OCI-LY7 (cell line): ENCODE measurements around the gene FBXL17. TPM values are rescaled to one million over a fixed set of nuclear protein-coding genes. Genes with fewer than 3 reads are reported as not detected.

Experiments
- BruUV-seq: library from RNA; stranded (reverse); fragments of 400-500 nt; replicated peaks from 2 replicates; lab custom pipeline; 2021; lab: Mats Ljungman, UMichigan
- CTCF ChIA-PET: fragments of 300-600 bp; sonication (Branson Sonifier 250); formaldehyde crosslinking; loops from one replicate; lab custom pipeline; 2022; ENCODE audit warnings: antibody characterized with exemption; ENCODE audit not compliant: unreplicated experiment; lab: Charles Lee
- POLR2A ChIA-PET: fragments of 300-600 bp; sonication (Branson Sonifier 250); formaldehyde crosslinking; loops from one replicate; lab custom pipeline; 2022; ENCODE audit warnings: antibody characterized with exemption; lab: Charles Lee
- DNase-seq: peaks from one replicate; pipeline ENCODE4 v3.0.0-alpha.2; 2015; ENCODE audit warnings: low spot score
- H2AFZ ChIP-seq: fragments of 200-600 bp; sonication (generic), shearing (Covaris generic); 2 replicates; pipeline ENCODE4 v1.6.1; 2014; ENCODE audit warnings: mild to moderate bottlenecking, antibody characterized with exemption, low read length, moderate library complexity
- H3K27ac ChIP-seq: fragments of 200-600 bp; sonication (generic); 2 replicates; pipeline ENCODE4 v1.5.1; 2014; ENCODE audit warnings: mixed run types, low read depth, mild to moderate bottlenecking, moderate library complexity, low read length, inconsistent platforms; ENCODE audit not compliant: poor library complexity, severe bottlenecking
- H3K36me3 ChIP-seq: fragments of 200-600 bp; sonication (generic); 2 replicates; pipeline ENCODE4 v1.6.1; 2014; ENCODE audit warnings: mild to moderate bottlenecking, antibody characterized with exemption, low read length, moderate library complexity, mixed read lengths; ENCODE audit not compliant: insufficient read depth
- H3K4me1 ChIP-seq: fragments of 200-600 bp; sonication (generic); 2 replicates; pipeline ENCODE4 v1.5.1; 2014; ENCODE audit warnings: mild to moderate bottlenecking, low read length; ENCODE audit not compliant: insufficient read depth, poor library complexity, severe bottlenecking
- H3K4me2 ChIP-seq: fragments of 200-600 bp; sonication (generic); 2 replicates; pipeline ENCODE4 v1.6.1; 2014; ENCODE audit warnings: mild to moderate bottlenecking, low read length
- H3K4me3 ChIP-seq: fragments of 200-600 bp; sonication (generic); 2 replicates; pipeline ENCODE4 v1.5.1; 2014; ENCODE audit warnings: mild to moderate bottlenecking, low read depth, low read length; ENCODE audit not compliant: poor library complexity, severe bottlenecking
- H3K79me2 ChIP-seq: fragments of 200-600 bp; sonication (generic); 2 replicates; pipeline ENCODE4 v1.6.1; 2016; ENCODE audit warnings: low read depth, mild to moderate bottlenecking, low read length, moderate library complexity, mixed read lengths; ENCODE audit not compliant: insufficient read depth
- H3K9me2 ChIP-seq: fragments of 200-600 bp; sonication (generic); 2 replicates; pipeline ENCODE4 v1.6.1; 2016; ENCODE audit warnings: mild to moderate bottlenecking, low read length, mixed read lengths; ENCODE audit not compliant: insufficient read depth
- H3K9me3 ChIP-seq: fragments of 200-600 bp; sonication (generic); 2 replicates; pipeline ENCODE4 v1.6.1; 2014; ENCODE audit warnings: mild to moderate bottlenecking, mixed run types, low read length, mixed read lengths
- H4K20me1 ChIP-seq: fragments of 200-600 bp; sonication (generic); 2 replicates; pipeline ENCODE4 v1.6.1; 2014; ENCODE audit warnings: mild to moderate bottlenecking, antibody characterized with exemption, low read length, moderate library complexity, mixed read lengths; ENCODE audit not compliant: insufficient read depth
- EZH2phosphoT487 ChIP-seq: fragments of 200-600 bp; sonication (generic); IDR thresholded peaks from 2 replicates; pipeline ENCODE4 v1.6.1; 2018; ENCODE audit warnings: low read depth, borderline replicate concordance, mild to moderate bottlenecking, mixed run types, antibody characterized with exemption, low read length, moderate library complexity, mixed read lengths
- intact Hi-C: fragments of 100-400 bp; cut with micrococcal nuclease; formaldehyde crosslinking; loops from one replicate; pipeline ENCODE4 v1.10.0; 2022; ENCODE audit not compliant: unreplicated experiment
- total RNA-seq, 2 experiments: library from RNA; depleted of rRNA in 1 of 2; stranded (reverse); fragments of >200 nt in 1 of 2; shearing (Covaris generic) in 1 of 2; gene quantifications; 2 replicates each; pipeline ENCODE4 v1.2.3, GENCODE V29; 2014 to 2022
- TF ChIP-seq, protein P1 (sequence below): fragments of 200-600 bp; sonication (generic); conservative IDR thresholded peaks from 2 replicates; pipeline ENCODE4 v1.5.1; 2014; ENCODE audit warnings: mild to moderate bottlenecking, antibody characterized with exemption, low read length, moderate library complexity, mixed read lengths

Gene FBXL17
- total RNA-seq, 2 experiments from 2014 or later, result 10.2 to 21.6 TPM

DNA sequence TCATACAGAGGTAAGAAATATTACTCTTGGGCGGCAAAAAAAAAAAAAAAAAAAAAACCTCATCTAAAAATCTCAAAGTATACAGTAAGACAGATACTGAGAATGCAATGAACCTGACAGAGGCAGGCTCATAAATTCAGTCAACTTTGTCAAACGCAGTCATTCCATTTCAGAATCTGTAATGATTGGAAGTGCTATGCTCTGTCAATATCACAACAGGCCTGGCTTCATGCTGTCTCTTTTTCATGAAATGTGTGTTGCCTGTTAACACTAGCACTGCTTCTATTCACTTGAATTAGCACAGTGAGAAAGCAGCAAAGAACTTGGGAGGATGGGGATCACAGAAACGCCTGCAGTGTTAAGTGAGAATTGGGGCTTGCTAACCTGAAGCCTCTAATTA, 510.9 kb downstream of the FBXL17 start:
- Histone ChIP-seq H2AFZ (no peak overlapping the region), H3K4me2 (no peak overlapping the region), H3K36me3 (no peaks in the 10 kb centered on the region), H3K9me2 (no peaks in the 10 kb centered on the region), H3K9me3 (no peaks in the 10 kb centered on the region), H3K27ac (no peak overlapping the region), H3K4me1 (no peaks in the 10 kb centered on the region), H3K79me2 (no peaks in the 10 kb centered on the region), H3K4me3 (no peak overlapping the region), H4K20me1 (no peaks in the 10 kb centered on the region)
- ChIA-PET POLR2A (interaction anchor here (0.6 to 1.5 kb wide), 2 partner anchors 11 to 139 kb away, joined by 3 to 4 read pairs; no protein-coding TSS in a partner anchor), CTCF (no interaction called here)
- BruUV-seq, result no TSS peak
- no peak for TF ChIP-seq EZH2phosphoT487
- DNase-seq, result no peak
- intact Hi-C loops, result loop anchor here (5.0 kb wide), 1 partner anchor 51 kb away; no protein-coding TSS in a partner anchor

GRCh38 chr5:107869438-107870115, 512.3 kb downstream of the FBXL17 start:
- TF ChIP-seq EZH2phosphoT487, result no peak
- TF ChIP-seq, protein P1, sequence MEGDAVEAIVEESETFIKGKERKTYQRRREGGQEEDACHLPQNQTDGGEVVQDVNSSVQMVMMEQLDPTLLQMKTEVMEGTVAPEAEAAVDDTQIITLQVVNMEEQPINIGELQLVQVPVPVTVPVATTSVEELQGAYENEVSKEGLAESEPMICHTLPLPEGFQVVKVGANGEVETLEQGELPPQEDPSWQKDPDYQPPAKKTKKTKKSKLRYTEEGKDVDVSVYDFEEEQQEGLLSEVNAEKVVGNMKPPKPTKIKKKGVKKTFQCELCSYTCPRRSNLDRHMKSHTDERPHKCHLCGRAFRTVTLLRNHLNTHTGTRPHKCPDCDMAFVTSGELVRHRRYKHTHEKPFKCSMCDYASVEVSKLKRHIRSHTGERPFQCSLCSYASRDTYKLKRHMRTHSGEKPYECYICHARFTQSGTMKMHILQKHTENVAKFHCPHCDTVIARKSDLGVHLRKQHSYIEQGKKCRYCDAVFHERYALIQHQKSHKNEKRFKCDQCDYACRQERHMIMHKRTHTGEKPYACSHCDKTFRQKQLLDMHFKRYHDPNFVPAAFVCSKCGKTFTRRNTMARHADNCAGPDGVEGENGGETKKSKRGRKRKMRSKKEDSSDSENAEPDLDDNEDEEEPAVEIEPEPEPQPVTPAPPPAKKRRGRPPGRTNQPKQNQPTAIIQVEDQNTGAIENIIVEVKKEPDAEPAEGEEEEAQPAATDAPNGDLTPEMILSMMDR, result no peak
- Histone ChIP-seq H3K9me2 (no peaks in the 10 kb centered on the region), H3K36me3 (no peaks in the 10 kb centered on the region), H3K27ac (no peak overlapping the region), H3K9me3 (no peaks in the 10 kb centered on the region), H4K20me1 (no peaks in the 10 kb centered on the region), H3K4me3 (no peak overlapping the region), H3K79me2 (no peaks in the 10 kb centered on the region), H3K4me1 (no peaks in the 10 kb centered on the region), H2AFZ (no peak overlapping the region), H3K4me2 (no peak overlapping the region)
- intact Hi-C loops, result loop anchor here (5.0 kb wide), 1 partner anchor 53 kb away; no protein-coding TSS in a partner anchor
- no peak for DNase-seq
- BruUV-seq, result no TSS peak
- POLR2A ChIA-PET, result interaction anchor here (0.6 to 1.5 kb wide), 3 partner anchors 9 to 72 kb away, joined by 3 to 4 read pairs (median 3); no protein-coding TSS in a partner anchor
- CTCF ChIA-PET, result no interaction called here

DNA sequence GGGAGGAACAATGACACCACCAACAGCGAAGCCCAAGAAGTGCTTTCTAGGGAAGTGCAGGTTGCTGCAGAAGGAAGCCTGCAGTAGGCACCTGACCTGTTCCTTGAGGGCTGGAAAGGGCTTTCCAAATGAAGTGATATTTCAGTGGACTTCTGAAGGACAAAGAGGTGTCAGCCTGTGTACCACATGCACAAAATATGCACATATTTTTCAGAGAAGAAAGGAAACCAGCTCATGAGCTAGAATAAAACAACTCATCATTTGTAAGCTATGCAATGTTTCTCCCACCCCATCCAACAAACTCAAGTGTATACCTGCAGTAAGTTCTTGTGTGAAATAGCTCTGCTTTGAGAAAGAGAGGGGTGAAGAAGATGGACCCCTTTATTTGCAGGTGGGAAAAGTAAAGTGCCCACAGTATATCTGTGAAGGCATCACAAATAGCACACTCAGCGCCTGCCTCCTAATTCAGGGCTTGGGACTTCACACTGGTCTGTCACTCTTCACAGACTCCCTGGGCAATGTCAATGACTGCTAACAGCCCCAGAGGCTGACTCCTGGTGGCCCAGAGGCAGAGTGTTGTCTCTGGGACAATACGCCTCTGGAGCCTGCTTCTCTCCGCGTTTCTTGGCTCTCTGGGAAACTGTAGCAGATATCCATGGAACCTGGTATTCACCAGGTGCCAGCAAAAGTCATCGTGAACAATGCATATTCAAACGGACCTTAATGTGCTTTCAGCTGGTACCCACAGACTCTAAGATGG, 513.1 kb downstream of the FBXL17 start:
- TF ChIP-seq EZH2phosphoT487, result no peak
- TF ChIP-seq, protein P1, result no peak
- DNase-seq, result no peak
- H3K4me3 ChIP-seq, result no peak overlapping the region
- intact Hi-C loops, result no loop called here
- no peaks in the 10 kb centered on the region for H3K79me2 ChIP-seq
- no peaks in the 10 kb centered on the region for H3K9me2 ChIP-seq
- H3K4me2 ChIP-seq, result no peak overlapping the region
- H2AFZ ChIP-seq, result no peak overlapping the region
- CTCF ChIA-PET, result no interaction called here
- no peaks in the 10 kb centered on the region for H3K36me3 ChIP-seq
- H4K20me1 ChIP-seq, result no peaks in the 10 kb centered on the region
- POLR2A ChIA-PET, result interaction anchor here (1.5 kb wide), 1 partner anchor 13 kb away, joined by 3 read pairs; no protein-coding TSS in a partner anchor
- BruUV-seq, result no TSS peak
- no peaks in the 10 kb centered on the region for H3K9me3 ChIP-seq
- H3K4me1 ChIP-seq, result no peaks in the 10 kb centered on the region
- no peak overlapping the region for H3K27ac ChIP-seq
